Breast epithelium (tissue), 3 donors: ENCODE data around the gene GGT5.

Experiments
- CTCF ChIP-seq, 3 donors: fragments of 450-650 bp; IDR thresholded peaks; one replicate each; pipeline ENCODE4 v1.5.1; 2016 to 2017; ENCODE audit warnings: antibody characterized with exemption in 3 of 3, mild to moderate bottlenecking in 3 of 3, moderate library complexity in 3 of 3
- POLR2AphosphoS5 ChIP-seq, 3 donors: sonication (generic); formaldehyde crosslinking; IDR thresholded peaks; one replicate each; pipeline ENCODE4 v1.6.1; 2017; ENCODE audit warnings: antibody characterized with exemption in 3 of 3

- TF ChIP-seq CTCF (IDR thresholded peaks at IDR 0.05) = peak in 1 of 3 donors; percentile 9
- no peak for TF ChIP-seq POLR2AphosphoS5 (IDR thresholded peaks at IDR 0.05)
Observed at GRCh38 chr22:24191381-24191841, 53.5 kb downstream of the GGT5 start.
